Non-pigmented ciliary epithelial cell (primary cell): ENCODE results near the gene NDUFB4.
"Not testable (repeated sequence)": the region's sequence is repeated elsewhere in the genome, so short reads cannot be mapped to it uniquely, and the experiment has no call there.

Experiments used
- DNase-seq: peaks from one replicate; pipeline ENCODE4 v3.0.0-alpha.2; 2010; ENCODE audit warnings: low read depth

Gene NDUFB4

DNA sequence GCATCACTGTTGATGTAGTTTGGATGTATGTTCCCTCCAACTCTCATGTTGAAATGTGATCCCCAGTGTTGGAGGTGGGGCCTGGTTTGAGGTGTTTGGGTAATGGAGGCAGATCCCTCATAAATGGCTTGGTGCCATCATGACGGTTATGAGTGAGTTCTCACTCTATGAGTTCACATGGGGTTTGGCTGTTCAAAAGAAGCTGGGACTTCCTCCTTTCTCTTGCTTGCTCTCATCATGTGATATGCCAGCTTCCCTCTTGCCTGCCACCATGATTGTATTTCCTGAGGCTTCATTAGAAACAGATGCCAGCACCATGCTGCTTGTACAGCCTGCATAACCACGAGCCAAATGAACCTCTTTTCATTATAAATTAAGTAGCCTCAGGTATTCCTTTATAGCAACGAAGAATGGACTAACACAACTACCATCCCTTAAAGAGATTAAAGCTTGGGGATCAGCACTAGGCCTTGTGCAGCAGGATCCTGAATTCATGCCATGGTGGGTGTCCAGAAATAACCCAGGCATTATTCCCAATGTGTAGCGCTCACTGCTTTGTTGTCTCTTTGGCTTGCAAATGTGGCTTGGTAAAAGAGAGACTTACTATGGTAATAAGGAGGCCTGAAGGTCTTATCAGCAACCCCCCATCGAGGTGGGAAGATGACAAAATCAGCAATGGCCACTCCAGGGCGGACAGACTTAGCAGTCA lies 41.9 kb downstream of the NDUFB4 start:
- DNase-seq: no peak

DNA sequence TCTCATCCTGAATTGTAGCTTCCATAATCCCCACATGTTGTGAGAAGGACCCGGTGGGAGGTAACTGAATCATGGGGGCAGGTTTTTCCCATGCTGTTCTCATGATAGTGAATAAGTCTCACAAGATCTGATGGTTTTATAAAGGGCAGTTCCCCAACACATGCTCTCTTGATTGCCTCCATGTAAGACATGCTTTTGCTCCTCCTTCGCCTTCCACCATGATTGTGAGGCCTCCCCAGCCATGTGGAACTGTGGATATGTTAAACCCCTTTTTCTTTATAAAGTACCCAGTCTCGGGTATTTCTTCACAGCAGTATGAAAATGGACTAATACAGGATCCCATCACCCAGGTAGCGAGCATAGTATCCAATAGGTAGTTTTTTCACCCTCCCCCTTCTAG lies 42.7 kb downstream of the NDUFB4 start:
- not testable (repeated sequence) for DNase-seq

DNA sequence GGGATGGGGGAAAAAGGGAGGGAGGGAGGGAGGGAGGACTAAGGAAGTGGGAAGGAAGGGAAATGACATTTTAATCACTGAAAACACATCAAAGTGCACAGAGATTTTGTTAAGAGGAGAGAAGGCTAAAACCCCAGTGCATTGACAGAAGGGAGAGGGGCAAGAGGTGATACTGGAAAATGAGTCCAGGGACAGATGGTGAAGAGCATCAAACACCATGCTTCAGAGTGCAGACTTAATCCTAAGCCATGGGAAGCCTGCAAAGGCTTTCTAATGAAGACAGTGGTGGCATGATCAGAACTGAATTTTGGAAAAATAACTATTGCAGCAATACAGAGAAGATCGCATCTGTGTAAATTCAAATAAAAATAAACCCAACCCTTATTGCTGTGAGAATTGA lies 44.1 kb downstream of the NDUFB4 start:
- no peak for DNase-seq

DNA sequence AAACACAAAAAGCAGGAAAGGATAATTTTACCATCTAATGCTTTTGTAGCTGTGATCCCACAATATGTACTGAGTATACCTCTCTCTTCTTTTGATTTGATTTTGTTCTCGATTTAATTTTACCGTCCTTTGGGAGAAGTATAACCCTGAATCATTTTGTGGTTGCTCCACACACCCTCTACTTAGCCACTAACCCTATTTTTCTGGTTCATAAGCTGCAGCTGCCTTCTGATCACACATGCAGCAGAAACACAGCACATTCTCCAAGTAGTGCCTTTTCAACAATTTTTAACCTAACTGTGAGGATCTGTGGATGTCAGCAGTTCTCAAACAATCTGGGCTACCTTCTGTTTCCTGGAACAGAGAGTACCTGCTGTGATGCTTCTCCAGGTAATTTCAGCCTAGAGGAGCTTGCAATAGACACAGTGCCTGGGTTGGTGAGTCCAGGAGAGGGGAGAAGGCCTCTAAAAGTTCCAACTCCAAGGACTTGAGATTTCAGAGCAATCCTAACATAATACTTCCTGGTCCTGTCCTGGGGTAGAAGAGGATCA lies 45.6 kb downstream of the NDUFB4 start:
- DNase-seq: no peak

DNA sequence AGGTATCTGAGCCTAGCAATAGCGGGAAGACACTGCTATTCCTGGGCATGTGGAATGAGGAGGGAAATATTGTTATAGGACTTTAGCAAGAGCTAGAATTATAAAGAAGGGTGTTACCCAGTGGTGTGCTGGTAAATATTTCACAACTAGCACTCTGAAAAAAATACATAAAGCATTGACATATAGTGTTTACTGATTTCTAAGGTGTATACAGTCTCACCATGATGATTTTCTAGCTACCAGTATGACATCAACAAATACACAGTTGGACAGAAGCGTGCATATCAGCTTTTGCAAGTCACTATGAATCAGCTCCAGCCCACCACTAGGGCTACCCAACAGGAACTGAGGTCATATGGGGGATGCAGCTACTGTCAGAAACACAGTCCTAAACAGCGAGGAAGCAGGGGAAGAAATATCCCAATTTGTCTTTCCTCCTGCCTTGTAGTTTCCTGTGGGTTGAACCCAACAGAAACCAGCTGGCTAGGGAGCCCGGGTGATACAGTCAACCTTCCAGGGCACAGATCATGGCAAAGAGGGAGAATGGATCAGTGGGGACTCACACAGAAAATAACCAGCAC lies 46.3 kb downstream of the NDUFB4 start:
- DNase-seq: peak; percentile 70

DNA sequence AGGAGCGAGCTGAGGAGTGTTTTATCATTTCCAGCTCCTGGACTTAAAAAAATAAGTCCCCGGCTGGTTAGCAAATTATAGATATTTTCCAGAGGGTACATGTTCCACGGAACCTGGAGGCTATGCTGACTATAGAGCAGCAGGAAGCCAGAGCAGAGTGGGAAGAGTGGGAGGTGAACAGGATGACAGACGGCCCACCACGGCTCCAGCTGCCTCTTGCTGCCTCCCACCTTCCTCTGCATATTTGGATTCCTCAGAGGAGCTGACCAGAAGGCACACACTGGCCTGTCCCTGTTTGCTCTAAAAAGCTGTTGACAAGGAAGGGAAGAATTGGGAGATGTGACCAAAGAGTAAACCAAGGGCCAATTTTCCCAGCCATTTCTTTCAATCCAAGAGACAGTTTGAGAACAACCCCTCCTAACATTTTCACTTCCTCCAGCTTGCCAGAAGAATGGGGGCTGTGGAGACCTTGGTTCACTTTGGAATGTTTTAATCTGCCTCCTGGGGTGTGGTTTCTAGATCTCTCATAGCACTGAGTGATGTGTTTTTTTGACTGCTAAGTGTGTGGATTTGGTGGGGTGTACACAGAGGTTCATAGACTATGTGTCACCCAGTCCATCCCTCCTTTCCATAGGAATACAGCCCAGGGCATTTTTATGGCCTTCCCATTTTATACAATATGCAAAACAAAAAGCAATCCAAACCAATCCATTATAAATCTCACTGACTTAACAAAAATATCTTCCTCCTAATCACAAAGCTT lies 49.1 kb downstream of the NDUFB4 start:
- DNase-seq: no peak

DNA sequence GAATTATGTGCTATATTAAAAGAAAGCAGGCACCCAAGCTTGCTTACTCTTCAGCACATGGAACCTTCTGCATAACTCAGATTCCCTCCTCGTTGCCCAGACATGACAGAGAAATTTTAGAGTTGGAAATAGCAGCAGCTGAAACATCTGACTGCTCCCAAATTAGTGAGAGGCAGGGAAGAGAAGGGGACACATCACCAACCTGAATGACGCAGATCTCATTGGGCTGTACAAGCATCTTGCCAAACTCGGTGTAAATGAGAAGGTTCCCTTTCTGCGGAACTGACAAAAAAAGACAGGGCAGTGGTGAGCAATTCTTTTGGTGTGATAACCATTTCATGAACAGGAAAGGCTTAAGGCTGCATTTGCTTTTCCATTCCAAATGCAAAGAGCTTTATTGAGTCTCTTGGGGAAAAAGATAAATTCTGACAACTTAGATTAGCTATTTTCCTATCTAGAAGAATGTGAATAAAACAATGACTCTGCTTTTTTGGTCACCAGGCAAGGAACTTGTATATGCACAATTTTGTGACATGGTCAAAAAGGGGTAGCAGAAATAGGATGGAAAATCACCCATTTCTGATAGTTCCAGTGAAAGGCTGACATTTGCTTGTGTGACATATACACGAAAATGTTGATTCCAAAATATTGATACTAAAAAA lies 50.8 kb downstream of the NDUFB4 start:
- DNase-seq: no peak

DNA sequence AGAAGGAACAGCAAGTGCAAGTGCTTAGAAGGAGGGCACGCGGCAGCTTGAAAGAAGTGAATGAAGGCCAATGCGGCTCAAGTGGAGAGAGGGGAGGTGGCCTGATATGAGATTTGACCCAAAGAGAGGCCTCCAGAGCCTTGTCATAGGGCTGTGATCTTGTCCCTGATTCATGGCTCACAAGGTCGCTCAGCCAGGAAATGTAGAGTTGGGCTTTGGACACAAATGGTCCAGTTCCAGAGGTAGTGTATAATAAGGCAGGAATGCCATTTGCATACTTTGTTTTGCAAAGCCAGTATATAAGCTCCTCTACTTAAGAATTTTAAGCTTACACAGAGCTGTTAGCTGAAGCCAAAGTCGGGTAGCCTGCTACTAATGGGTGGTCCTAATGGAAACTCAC lies 52.2 kb downstream of the NDUFB4 start:
- no peak for DNase-seq

DNA sequence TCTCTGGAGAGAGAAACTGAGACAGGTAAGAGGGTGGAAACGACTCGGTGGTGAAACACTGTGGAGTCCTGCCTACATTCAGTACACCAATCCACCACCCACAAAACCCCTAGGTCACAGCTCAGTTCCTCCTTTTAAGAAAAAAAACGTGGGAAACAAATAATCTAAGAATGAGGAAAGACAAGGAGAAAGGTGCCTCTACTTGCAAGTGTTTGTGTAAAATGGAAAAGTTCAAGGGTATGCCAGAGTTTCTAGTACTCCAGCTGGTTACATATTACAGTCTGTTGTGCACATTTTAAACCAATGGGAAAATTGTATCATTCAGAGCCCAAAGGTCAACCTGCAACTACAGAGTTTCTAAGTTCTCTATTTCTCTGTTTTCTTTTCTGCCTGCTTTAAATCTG lies 53.7 kb downstream of the NDUFB4 start:
- no peak for DNase-seq

DNA sequence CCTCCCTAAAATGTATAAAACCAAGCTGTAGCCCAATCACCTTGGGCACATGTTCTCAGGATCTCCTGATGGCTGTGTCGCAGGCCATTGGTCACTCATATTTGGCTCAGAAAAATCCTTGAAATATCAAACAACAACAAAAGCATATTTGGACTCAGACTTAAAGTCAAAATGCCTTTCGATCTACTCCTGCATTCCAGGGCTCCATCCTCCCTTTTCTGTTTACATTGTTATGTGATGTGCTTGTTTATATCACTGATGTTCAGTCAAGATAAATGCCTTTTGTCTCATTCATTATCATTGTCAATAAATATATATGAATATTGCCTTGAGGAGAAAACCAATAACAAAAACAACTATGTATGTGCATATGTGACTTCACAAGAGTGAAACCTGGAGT lies 54.2 kb downstream of the NDUFB4 start:
- no peak for DNase-seq
